ENCODE results near the gene RNF8.

GRCh38 chr6:37362101-37362828 is 8.5 kb downstream of the RNF8 start:
- TF ChIP-seq CTCF (IDR thresholded peaks at IDR 0.05; ENCODE audit: insufficient read depth, low read length) = no peak
- no peak for TF ChIP-seq POLR2AphosphoS5 (IDR thresholded peaks at IDR 0.05; ENCODE audit: low read depth)
- TF ChIP-seq GABPA (IDR thresholded peaks at IDR 0.05; ENCODE audit: low read depth) = no peak
